ENCODE data around the gene SGTA.

SGTA gene

GRCh38 chr19:2775556-2776430 lies 7.3 kb downstream of the SGTA start:
- no peak for DNase-seq (ENCODE audit: low read depth)

GRCh38 chr19:2774953-2775555 lies 8.0 kb downstream of the SGTA start:
- no peak for TF ChIP-seq CTCF (IDR thresholded peaks at IDR 0.05; ENCODE audit: low read depth, low read length, missing control alignments)
- no peak for DNase-seq (ENCODE audit: low read depth)
- H3K4me3 ChIP-seq (ENCODE audit: low read depth, low read length): no peak overlapping the region

More at GRCh38 chr19:2775556-2776430, 7.3 kb downstream of the SGTA start:
- H3K4me3 ChIP-seq (ENCODE audit: low read depth, low read length): no peak overlapping the region
- no peak for TF ChIP-seq CTCF (IDR thresholded peaks at IDR 0.05; ENCODE audit: low read depth, low read length, missing control alignments)

GRCh38 chr19:2774083-2774679 lies 8.9 kb downstream of the SGTA start:
- no peak for TF ChIP-seq CTCF (IDR thresholded peaks at IDR 0.05; ENCODE audit: low read depth, low read length, missing control alignments)
- no peak for DNase-seq (ENCODE audit: low read depth)
- H3K4me3 ChIP-seq (ENCODE audit: low read depth, low read length): no peak overlapping the region

- TF ChIP-seq CTCF (IDR thresholded peaks at IDR 0.05; ENCODE audit: low read depth, low read length, missing control alignments): no peak
- H3K4me3 ChIP-seq (ENCODE audit: low read depth, low read length): no peak overlapping the region
- no peak for DNase-seq (ENCODE audit: low read depth)
These were observed 11.0 kb downstream of the SGTA start for GRCh38 chr19:2771786-2772674.

- no peak for TF ChIP-seq CTCF (IDR thresholded peaks at IDR 0.05; ENCODE audit: low read depth, low read length, missing control alignments)
- no peak overlapping the region for H3K4me3 ChIP-seq (ENCODE audit: low read depth, low read length)
- DNase-seq (ENCODE audit: low read depth): no peak
These were observed 12.7 kb downstream of the SGTA start for GRCh38 chr19:2770055-2771013.

Measured in GM12864 (cell line).